ENCODE data around the gene DOK3.

DNA sequence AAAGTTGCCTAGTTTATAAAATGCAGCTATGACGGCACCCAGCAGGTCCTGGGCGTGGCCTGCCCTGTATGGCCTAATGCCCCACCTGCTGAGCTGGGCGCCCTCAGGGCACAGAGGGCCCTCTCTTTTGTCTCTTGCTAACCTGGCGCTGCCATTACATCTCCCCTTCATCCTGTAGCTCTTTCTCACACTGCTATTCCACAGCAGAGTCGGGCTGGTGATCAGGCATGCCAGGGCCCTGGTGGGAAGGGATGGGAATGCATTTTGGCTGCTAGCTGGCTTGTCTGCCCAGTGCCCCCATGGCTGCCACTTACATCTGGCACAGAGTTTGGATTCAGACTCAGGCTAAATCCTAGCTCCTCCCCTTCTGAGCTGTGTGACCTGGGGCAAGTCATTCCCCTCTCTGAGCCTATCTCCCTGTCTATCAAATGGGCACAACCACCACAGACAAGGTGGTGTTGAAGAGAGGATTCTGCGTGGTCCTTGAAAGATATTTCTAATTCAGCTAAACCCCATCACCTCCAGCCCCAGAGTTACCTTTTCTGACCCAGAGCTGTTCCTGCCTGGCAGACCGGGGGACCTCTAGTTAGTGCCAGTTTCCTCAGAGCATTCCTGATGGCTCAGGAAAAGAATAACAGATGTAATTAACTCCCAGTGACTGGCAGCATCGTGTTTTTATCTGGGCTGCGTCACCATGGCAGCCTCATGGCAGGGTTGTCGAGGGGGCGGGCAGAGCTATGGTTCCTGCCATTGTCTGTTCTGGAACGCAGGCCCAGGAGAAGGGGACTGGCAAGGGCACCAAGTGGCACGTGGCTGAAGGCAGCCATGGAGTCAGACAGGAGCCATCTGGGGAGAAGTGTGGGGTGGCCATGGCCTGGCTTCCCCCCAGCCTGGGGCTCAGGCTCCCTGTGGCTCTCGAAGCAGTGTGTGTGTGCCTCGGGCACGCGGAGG, 56.7 kb downstream of the DOK3 start:
- TF ChIP-seq CTCF (IDR thresholded peaks at IDR 0.05; ENCODE audit: poor library complexity) (no peak), EZH2 (IDR thresholded peaks at IDR 0.05; ENCODE audit: borderline replicate concordance) (no peak), EZH2phosphoT487 (IDR thresholded peaks at IDR 0.05; ENCODE audit: low read depth, severe bottlenecking, unreplicated experiment) (no peak)
